ENCODE measurements around the gene ARL4A.

- no peak for TF ChIP-seq POLR2A (IDR thresholded peaks at IDR 0.05; ENCODE audit: low read depth, low read length)
- TF ChIP-seq POLR2AphosphoS5 (IDR thresholded peaks at IDR 0.05; ENCODE audit: low read depth, low read length), result no peak
- no peak for TF ChIP-seq PAX5 (IDR thresholded peaks at IDR 0.05; ENCODE audit: insufficient read depth, low read length, severe bottlenecking)
- TF ChIP-seq TAF1 (IDR thresholded peaks at IDR 0.05; ENCODE audit: low read depth, low read length), result no peak
- TF ChIP-seq SPI1 (IDR thresholded peaks at IDR 0.05; ENCODE audit: low read depth, low read length), result no peak
- TF ChIP-seq POU2F2 (IDR thresholded peaks at IDR 0.05; ENCODE audit: low read depth, low read length), result no peak
Measured at GRCh38 chr7:12731775-12732174, 44.3 kb downstream of the ARL4A start.

Data from GM12891 (cell line).